Measurements from ENCODE around the gene ENOX1.
A peak's percentile ranks its signal among the peaks of the same experiment; 100 is the strongest.

The ENOX1 gene

DNA sequence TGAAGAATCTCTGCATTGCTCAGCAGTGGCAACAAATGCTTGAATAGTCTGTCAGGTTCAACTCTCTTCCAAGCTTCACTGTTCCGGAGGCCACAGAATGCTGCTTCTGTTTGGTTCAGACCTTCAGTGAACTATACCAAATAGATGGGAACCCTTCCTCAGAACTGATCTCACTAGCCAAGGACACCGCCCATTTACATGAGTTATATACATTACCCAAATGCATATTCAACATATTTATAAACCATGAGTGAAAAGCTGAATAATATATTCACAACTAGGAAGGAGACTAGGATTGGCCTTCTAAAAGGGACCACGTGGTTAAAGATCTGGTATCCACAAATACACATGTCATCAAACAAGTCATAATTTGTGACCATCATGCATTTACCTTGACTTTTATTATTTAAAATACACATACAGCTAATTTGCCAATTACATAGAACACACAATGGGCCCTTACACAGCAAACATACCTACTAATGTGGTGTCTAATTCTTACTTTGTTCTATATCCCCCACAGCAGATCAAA lies 49.3 kb downstream of the ENOX1 start:
- no peak for ATAC-seq

DNA sequence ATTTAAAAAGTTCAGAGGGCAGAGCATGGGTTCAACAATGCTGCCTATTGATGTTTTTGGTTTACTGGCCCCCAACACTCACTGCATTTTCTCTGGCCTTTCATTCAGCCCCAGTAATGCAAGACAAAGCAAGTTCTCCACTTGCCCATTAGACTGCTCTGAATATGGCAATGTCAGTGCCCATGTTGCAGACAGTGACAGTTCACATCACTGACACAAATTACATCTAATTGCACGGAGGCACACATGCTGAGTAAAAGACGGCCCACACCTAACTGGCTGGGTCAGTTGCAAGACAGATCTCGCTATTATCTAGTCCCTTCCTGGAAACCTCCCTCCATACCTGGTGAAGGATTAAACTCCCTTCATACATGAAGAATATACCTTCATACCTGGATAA lies 54.0 kb downstream of the ENOX1 start:
- ATAC-seq, result no peak

DNA sequence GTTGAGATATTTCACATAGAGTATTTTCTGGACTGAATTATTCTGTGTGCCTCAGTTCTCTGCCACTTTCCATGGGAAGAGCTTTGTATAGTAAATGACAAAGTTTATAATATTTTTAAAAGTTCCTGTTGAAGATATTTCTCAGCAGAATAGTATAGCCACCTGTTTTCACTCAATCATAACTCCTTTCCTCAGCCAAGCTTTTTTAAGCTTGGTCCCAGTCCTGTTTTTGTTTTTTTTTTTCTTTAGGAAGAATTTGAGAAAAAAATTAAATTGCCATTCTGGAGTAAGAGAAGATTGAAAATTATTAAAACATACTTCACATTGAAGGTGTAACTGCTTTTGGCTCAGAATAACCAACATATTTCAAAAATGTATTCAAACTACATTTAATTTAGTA lies 55.5 kb downstream of the ENOX1 start:
- ATAC-seq, result no peak

DNA sequence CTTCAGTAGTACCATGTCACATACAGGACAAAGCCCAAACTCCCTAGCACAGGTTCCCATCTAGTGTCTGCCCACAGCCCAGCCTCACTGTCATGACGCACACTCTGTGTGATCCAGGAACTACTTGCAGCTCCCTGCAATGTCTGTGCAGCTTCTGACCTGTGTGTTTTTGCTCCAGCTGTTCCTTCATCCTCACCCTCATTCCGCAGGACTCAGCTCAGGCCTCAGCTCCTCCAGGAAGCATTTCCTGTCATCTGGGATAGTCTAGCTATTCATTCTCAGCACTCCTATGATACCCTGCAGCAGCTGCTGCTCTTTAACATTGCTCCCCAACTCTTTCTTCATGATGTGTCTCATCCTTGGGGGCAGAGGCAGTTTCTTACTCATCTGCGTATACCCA lies 56.1 kb downstream of the ENOX1 start:
- ATAC-seq, result no peak

DNA sequence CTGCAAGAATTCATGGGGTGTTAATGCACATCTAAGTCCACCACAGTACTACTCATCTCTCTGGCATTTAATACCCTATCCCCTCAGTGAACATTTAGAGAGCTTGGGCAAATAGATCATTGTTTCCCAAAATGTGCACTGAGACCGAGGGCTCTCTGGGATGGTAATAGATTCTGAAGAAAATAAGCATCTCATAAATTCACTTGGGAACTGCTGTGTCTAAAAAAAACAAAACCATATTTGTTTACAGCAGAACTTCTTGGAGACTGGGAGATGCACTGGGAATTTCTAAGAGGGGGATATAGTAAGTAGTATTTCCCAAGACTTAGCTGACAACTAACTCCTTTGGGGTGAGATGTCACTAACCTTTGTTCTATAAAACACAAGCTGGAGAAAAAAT lies 58.4 kb downstream of the ENOX1 start:
- no peak for ATAC-seq

DNA sequence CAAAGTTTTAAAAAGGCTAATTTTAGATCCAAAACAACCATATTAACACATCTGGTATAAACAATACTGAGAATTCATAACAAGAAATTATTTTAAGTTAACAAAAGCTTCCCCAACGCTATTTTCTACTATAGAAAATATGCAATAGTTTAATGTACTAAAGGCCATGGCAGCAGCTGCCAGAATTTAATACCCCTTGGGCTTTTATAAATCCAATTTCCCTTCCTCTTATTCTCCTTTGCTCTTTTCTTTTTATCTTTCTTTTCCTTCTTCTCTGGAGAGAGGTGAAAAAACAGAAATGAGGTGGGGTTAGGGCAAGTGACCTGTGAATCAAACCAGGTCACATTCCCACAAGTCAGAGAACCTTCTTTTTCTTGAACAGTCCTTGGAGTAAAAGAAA lies 58.9 kb downstream of the ENOX1 start:
- no peak for ATAC-seq

DNA sequence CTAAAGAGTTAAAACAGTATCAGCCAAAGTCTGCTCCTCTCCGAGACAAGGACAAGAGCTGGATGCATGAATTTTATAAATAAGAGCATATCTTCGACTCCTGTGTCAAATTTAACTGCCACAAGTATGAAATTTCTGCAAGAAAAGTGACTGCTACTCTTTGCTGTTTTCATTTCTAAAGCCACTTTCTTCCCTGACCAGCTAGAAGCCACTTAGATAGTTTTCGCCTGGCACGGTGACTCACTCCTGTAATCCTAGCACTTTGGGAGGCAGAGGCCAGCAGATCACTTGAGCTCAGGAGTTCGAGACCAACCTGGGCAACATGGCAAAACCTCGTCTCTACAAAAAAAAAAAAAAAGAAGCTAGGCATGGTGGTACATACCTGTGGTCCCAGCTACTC lies 61.3 kb downstream of the ENOX1 start:
- no peak for ATAC-seq

DNA sequence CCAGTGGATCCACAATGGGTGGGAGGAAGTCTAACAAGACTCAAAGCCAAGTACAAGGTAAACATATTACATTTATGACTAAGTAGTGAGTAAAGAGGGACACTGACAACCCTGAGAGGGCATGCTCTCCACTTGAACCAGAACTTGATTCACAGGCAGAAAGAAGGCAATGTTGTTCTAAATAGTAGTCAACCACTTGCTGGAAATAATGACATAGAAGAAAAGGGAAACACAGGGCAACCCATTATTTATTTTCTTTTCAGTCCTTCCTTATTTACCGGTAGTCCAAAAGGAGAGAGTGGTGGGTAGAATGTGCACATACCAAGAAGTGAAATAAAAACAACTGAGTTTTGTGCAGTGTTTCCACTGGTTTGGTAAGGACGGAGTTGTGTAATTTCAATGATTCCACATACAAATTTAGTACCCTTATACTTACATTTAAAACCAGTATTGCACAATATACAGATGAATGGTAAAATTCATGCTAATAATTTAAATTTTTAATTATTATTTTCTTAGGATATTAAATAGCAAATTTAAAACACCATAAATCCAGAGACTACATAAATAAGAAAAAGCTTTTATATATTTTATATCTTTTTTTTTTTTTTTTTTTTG lies 65.9 kb downstream of the ENOX1 start:
- no peak for ATAC-seq

DNA sequence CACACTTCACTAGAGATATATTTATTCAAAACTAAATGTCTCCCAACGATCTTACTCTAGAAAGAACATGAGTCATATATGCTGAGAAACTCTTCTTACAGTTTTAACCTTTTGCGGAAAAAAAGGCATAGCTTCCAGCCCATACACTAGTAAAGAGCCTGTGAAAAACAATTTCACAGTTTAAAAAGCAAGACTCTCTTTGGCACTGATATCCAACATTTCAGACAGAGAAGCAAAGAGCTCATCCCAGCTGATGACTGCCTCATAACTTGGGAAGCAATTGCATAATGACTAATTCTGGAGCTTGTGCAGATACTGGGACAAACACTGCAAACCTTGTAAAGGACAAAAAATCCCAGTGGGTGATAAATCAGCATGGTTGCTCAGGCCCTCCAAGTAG lies 88.0 kb downstream of the ENOX1 start:
- no peak for ATAC-seq

DNA sequence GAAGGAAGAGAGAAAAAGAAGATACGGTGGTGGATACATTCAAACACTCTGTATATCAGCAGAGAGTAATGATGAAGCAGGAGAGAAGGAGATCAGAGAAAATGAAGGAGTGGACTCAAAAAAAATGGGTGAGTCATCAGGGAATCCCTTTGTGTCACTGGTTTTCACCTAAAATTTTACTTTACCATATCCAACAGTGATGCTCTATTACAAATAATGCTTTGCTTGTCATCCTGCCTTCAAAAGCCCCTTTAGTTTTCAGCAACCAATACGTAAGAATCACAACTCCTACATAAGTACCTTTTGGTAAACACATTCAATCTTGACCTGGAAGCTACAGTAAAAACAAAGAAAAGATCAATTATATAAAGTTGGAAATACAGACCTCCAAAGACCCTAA lies 88.8 kb downstream of the ENOX1 start:
- no peak for ATAC-seq

DNA sequence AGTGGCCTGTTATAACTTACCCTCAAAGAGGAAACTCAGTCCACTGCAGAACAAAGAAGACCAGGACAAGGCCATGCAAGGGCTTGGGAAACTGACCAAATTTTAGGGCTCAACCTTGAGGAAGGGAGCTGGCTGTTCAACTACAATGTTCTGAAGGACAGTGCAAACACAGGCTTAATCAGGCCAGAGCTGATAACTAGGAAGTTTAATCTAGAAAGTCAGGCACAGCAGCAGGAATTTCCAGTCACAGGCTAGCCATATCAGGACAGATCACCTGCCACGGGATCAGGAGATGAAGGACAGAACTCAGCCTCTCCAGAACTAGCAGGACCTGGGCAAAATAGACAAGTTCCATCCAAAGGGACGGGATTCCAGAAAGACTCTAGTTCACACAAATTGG lies 89.4 kb downstream of the ENOX1 start:
- ATAC-seq, result no peak

DNA sequence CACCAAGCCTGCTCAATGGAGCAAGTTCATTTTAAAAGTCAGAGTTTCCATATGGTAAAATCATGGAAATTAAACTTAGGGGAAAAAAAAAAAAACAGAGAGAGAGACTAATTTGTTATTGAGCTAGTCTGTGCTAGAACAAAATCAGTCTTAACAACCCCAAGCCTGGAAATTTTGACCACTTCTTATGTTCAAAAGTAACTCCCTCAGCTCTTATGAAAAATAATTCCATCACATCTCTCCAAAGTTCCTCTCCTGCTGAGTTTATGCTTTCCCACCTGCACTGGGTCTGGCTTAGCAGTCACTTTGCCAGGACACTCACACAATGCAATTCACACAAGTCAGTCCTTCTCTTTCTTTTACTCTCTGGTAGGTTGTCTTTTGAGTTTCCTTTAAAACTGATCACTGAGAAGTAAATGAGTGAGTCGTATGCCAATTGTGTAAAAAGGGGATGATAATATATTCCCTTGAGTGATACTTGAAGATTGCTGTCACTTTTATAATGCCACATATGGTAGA lies 92.6 kb downstream of the ENOX1 start:
- ATAC-seq, result no peak

DNA sequence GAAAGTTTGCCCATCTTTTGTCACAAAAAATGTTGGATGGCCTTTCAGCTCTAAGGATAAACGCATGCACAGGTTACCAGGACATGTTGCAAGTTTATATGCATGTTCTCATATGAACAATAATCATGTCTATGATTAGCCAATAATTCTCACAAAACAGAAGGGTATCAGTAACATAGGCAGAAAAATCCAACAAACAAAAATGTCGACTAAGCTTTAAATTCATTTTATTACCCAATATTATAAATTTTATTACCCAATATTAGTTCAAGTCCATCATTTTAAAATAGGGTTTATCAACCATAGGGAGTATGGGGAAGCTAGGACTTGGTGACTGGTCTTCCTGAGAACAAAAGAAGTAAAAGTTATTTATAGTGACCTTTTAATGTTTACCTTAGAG lies 93.1 kb downstream of the ENOX1 start:
- no peak for ATAC-seq

DNA sequence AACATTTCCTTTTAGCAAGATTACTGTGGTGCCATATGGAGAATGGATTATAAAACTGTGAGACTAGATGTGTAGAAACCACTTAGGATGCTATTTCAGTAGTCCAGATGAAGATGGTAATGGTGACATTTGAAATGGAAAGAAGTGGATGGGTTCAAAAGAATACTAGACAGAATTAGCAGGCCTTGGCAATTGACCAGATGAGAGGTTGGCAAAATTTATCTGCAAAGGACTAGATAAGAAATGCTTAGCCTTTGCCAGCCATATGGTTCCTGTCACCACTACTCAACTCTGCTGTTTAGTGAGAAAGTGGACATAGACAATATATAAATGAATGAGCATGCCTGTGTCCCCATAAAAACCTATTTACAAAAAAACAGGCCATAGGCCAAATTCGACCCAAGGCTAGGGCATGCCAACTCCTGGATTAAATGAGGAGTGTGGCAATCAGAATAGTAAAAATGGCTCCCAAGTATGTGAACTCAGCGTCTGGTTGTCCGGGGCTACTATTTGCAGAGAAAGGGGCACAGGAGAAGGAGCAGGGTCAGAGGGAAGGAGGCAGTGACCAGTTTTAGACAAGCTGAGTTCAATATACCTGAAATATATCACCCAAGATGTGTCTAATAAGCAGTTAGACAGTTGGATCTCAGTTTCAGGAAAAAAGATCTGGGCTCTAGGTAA lies 98.4 kb downstream of the ENOX1 start:
- ATAC-seq, result no peak

DNA sequence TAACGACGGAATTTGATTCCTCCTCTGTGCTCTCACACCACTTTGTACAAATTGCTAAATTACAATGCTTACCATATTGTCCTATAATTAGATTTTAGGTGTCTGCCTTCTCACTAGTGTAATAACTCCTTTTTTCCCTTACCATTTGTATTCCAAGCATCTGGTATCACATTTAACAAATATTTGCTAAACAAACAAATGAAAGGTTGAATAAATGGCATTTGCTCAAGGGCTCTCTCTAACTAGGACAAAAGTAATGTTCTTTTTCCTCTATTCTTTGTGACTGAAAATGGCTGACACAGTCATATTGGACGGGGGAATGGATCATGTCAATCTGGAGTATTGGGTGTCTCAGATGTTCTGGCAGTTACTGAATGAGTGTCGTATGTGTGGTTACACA lies 99.7 kb downstream of the ENOX1 start:
- ATAC-seq, result no peak

DNA sequence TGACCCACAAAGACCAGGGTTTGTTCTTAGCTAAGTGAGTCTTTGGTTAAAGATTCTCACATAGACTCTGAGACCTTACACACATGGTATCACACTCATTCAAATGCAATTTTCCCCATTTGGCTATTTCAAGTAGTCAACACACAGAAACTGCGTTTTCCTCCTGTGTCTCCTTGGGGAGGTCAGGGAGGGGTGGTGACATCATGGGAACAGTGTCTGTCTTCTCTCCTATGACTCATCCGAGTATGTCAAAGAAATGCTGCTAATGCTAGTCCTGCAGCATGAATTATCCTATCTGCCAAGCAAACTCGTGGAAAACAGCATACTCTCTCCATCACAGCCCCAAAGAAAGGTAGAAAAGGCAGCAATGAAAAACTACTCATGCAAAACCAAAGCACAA lies 100.2 kb downstream of the ENOX1 start:
- no peak for ATAC-seq

DNA sequence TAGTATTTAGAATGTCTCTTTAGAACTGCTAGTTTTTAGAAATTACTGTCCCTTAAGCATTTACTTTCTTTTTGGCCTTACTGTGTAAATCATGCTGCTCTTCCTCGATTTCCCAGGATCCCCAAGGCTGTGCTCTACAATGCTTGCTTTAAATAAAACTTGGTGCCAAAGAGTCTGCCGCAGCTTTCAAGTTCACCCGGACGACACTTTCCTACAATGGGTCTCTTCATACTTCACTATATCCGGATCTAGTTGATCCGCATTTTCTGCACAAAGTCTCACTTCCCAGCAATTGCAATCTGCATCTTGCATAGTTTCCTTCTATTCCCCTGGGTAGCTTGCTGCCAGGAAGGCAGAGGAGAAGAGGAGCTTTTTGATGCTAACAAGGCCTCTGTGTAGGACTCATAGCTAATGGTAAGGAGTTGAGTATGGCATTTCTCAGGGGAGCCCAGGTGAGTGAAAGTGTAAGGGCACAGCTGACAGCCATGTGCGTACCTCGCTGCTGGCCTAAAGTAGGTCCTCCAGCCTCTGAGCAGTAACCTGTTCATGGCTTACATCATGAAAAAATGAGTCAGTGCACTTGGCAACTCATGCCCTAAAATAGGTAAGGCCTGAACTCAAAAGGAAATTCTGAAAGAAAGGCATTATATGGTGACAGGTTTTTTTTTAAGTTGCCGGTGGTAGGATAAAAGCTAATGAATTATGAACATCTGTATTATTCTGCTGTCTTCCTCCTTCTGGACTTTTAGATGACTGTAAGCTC lies 101.6 kb downstream of the ENOX1 start:
- no peak for ATAC-seq

DNA sequence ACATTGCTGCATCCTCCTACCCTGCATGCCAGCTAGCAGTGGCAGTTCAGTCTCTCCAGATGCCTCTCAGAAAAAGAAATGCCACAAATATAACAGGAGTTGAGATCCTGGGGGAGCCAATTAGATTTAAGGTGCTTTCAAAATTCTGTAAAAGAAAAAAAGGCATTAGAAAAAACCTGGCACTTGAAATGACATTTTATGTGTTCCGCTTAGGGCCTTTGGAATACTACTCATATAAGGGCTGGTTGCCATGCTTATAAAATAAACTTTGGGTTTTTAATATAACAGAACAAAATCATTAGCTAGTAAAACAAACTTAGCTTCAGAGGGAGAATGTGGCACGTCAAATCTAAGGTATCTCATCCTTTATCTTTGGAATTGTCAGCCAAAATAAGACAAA lies 104.1 kb downstream of the ENOX1 start:
- no peak for ATAC-seq

DNA sequence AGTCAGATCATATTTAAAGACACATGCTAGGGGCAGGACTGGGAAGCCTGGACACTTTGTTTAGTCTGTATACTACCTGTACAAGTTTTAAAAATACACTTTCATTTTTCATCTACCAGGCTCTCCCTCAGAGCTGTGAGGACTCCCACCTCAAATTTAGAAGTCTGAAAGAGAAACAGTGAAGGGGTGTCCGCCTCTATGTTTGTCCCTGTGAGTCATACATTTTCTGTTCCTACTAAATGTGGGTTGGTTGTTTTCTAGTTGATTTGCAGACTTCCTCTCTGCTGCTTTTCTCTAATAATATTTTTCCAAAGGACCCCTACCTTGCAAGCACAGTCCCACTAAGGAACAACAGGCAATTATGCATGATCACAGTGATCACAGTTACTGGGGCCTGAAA lies 110.5 kb downstream of the ENOX1 start:
- peak in 1 of 2 donors; percentile 20 for ATAC-seq

DNA sequence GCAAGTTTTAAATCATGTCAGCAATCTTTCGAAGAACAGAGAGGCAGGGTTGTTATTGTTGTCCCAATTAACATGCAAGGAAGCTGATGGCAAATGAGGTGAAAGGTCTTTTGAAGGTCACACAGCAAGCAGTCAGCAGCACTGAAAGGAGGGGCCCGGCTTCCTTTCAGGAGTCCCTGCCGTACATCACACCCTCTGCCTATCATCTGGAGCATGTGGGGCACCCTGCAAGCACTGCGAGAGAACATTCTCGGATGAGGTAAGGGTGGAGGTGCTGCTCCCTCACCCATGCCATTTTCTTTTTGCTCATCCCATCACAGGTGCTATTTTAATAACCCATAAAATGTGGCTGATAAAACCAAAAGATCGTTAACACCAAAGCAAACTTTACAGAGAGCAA lies 111.2 kb downstream of the ENOX1 start:
- no peak for ATAC-seq

DNA sequence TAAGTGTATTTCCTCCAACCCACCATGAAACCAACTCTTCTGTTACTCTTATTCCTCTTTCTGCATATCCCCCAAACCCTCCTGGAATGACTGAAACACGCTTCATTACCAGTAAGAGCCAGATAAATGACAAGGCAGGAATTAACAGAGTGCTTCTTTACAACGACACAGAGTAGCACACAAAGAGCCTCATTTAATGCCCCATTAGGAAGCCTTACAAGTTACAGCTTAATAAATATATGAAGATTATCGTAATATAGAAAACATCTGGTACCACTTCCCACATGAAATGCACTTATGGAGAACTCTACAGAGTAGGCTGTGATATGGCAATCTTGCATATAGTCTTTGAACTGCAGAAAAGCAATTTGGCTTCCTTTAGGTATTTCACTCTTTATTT lies 116.8 kb downstream of the ENOX1 start:
- ATAC-seq, result no peak

DNA sequence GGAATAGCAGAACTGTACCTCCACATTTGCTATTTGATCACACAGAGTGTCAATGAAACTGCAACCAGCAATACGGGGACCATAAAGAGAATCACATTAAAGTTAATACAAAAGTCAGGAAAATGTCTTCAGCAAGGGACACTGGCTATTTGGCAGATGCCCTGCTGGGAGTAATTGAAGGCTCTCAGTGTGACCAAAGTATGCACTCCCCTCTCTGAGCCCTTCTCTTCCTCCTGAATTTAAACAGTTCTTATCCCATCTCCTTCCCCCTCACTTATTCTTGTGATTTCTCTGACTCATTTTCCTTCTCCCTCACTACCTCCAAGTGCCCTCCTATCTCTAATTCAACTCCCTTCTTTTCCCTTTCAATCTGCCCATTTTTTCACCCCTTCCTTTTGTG lies 117.7 kb downstream of the ENOX1 start:
- ATAC-seq, result no peak

DNA sequence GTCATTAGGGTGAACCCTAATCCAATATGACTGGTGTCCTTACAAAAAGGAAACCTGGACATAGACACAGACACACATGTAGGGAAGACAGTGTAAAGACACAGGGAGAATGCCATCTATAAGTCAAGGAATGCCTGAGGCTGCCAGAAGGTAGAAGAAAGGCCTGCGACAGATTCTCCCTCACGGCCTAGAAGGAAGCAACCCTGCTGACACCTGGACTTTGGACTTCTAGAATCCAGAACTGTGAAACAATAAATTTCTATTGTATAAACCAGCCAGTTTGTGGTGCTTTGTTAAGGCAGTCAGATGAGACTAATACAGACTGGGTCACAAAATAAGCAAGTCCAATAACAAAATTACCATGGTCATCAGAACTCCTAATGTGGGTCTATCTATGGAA lies 120.4 kb downstream of the ENOX1 start:
- ATAC-seq, result no peak

DNA sequence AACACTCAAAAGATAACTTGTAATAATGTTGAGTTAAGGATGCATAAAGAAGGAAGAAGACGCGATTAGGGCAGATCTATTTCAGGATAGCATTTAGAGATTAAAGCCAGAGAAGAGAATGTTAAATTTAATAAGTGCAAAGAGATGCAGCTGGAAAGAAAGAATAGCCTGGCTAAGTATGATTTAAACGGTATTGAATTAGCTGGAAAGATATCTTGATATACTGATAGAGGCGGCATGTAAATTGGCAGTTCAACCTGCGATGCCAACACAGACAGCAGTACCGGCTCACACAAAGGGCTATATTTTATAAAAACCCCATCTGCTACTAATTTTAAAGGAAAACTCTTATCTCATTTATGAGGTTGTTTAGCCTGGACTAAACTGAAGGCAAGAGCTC lies 121.4 kb downstream of the ENOX1 start:
- no peak for ATAC-seq
